ENCODE results near the gene FAM83G. TPM values are rescaled to one million over a fixed set of nuclear protein-coding genes. Genes with fewer than 3 reads are reported as not detected.
"Not testable (repeated sequence)": the region's sequence is repeated elsewhere in the genome, so short reads cannot be mapped to it uniquely, and the experiment has no call there.

Gene FAM83G
- total RNA-seq, 1 experiment from 2014 or later: 38.7 TPM

DNA sequence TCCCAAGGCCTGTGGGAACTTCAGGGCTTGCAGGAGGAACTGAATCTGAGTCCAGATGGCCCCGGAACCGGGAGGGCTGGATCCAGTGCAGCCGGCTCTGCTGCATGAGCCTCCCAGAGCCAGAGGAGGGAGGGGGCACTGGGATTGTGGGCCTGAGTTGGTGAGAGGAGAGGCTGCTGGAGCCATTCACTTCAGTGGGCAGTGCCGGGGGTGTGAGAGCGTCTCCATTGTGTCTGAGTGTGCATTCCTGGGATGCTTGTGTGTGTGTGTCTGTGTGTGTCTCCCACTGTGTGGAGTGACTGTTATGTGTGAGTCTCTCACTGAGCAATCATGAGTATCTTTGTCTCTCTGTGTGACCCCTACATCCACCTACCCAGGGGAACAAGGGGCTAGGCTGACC is 25.2 kb upstream of the FAM83G start:
- not testable (repeated sequence) for H3K79me2 ChIP-seq (ENCODE audit: insufficient read depth, low read length); H3K79me1 ChIP-seq (ENCODE audit: insufficient read depth, low read depth, low read length, poor library complexity, severe bottlenecking); H4K20me1 ChIP-seq (ENCODE audit: control insufficient read depth, insufficient read depth, insufficient read length); H3K18ac ChIP-seq (ENCODE audit: insufficient read length, low read depth, low read length); H4K5ac ChIP-seq (ENCODE audit: insufficient read length, low read depth, low read length); H3K27me3 Mint-ChIP-seq (ENCODE audit: low read depth); H3K14ac ChIP-seq (ENCODE audit: insufficient read depth, low read length); H2BK120ac ChIP-seq (ENCODE audit: low read depth, low read length, poor library complexity, severe bottlenecking); H3K9me3 Mint-ChIP-seq; H2AFZ ChIP-seq (ENCODE audit: low read length); H3K9me3 ChIP-seq (ENCODE audit: control insufficient read depth, low read depth, low read length); H3K23ac ChIP-seq (ENCODE audit: insufficient read length, low read depth, low read length); H3K27ac ChIP-seq (ENCODE audit: insufficient read length, low read depth, low read length); H3K27ac Mint-ChIP-seq; H3K36me3 Mint-ChIP-seq (ENCODE audit: insufficient read depth in 1 of 3, low read depth in 3 of 3); H3K4me1 Mint-ChIP-seq; H2AK5ac ChIP-seq (ENCODE audit: insufficient read length, low read length); H4K8ac ChIP-seq (replicated peaks; ENCODE audit: insufficient read length, low read depth, low read length); H3K27me3 ChIP-seq (ENCODE audit: insufficient read depth, low read length); H3K23me2 ChIP-seq (ENCODE audit: insufficient read length, low read depth, low read length, poor library complexity, severe bottlenecking); H2BK12ac ChIP-seq (ENCODE audit: insufficient read length, low read depth, low read length); H3K4ac ChIP-seq (ENCODE audit: low read depth, low read length); H4K91ac ChIP-seq (ENCODE audit: insufficient read length, low read depth, low read length); H2BK5ac ChIP-seq (ENCODE audit: insufficient read length, low read length); H3K9ac ChIP-seq (ENCODE audit: extremely low read depth, insufficient read length, low read length); H3K4me2 ChIP-seq (ENCODE audit: insufficient read depth, insufficient read length, low read length); H3T11ph ChIP-seq (ENCODE audit: low read length); DNase-seq; H2BK15ac ChIP-seq (ENCODE audit: low read depth, low read length); H2BK20ac ChIP-seq (ENCODE audit: low read depth, low read length, poor library complexity, severe bottlenecking); H3K4me1 ChIP-seq (ENCODE audit: insufficient read depth, low read length); H3K56ac ChIP-seq (ENCODE audit: insufficient read length, low read depth, low read length)
- H3K4me3 Mint-ChIP-seq: peak overlapping the region in 1 of 2 experiments; percentile 23; a peak in 1 of 5 replicates
- WGBS (ENCODE audit: extremely low coverage, insufficient read length, low lambda C conversion rate): no CpG with 5 or more reads among the region's 5 CpGs

DNA sequence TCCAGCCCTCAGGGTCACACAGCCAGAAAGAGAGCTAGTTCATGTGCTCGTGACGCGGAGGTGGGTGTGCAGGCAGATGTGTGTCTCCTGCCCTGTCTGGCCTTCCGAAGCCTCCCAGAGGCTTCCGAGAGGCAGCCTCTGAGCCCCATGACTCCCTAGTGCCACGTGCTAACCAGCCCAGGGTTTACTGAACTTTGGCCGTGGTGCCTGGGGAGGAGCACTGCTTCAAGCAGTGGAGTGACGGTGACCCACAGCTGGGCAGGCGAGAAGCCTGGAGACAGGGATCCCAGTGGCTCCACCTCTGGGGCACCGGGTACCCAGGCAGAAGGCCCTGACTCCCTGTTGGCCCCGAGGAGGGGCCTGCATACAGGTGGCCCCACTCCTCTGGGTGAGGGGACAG is 24.1 kb upstream of the FAM83G start:
- H3K27ac ChIP-seq (ENCODE audit: insufficient read length, low read depth, low read length); H3K4me2 ChIP-seq (ENCODE audit: insufficient read depth, insufficient read length, low read length); H4K5ac ChIP-seq (ENCODE audit: insufficient read length, low read depth, low read length); H3K23me2 ChIP-seq (ENCODE audit: insufficient read length, low read depth, low read length, poor library complexity, severe bottlenecking); H3K14ac ChIP-seq (ENCODE audit: insufficient read depth, low read length); H3K9me3 Mint-ChIP-seq; H2BK15ac ChIP-seq (ENCODE audit: low read depth, low read length); H3K79me2 ChIP-seq (ENCODE audit: insufficient read depth, low read length); H3T11ph ChIP-seq (ENCODE audit: low read length); H3K4ac ChIP-seq (ENCODE audit: low read depth, low read length); H3K23ac ChIP-seq (ENCODE audit: insufficient read length, low read depth, low read length); H3K36me3 Mint-ChIP-seq (ENCODE audit: insufficient read depth in 1 of 3, low read depth in 3 of 3); H2BK5ac ChIP-seq (ENCODE audit: insufficient read length, low read length); DNase-seq; H4K20me1 ChIP-seq (ENCODE audit: control insufficient read depth, insufficient read depth, insufficient read length); H3K9me3 ChIP-seq (ENCODE audit: control insufficient read depth, low read depth, low read length); H4K91ac ChIP-seq (ENCODE audit: insufficient read length, low read depth, low read length); H2BK12ac ChIP-seq (ENCODE audit: insufficient read length, low read depth, low read length); H2AK5ac ChIP-seq (ENCODE audit: insufficient read length, low read length); H3K18ac ChIP-seq (ENCODE audit: insufficient read length, low read depth, low read length); H3K4me1 Mint-ChIP-seq; H3K27me3 ChIP-seq (ENCODE audit: insufficient read depth, low read length); H3K9ac ChIP-seq (ENCODE audit: extremely low read depth, insufficient read length, low read length); H3K4me1 ChIP-seq (ENCODE audit: insufficient read depth, low read length); H2AFZ ChIP-seq (ENCODE audit: low read length); H3K79me1 ChIP-seq (ENCODE audit: insufficient read depth, low read depth, low read length, poor library complexity, severe bottlenecking); H3K27ac Mint-ChIP-seq; H3K27me3 Mint-ChIP-seq (ENCODE audit: low read depth); H2BK120ac ChIP-seq (ENCODE audit: low read depth, low read length, poor library complexity, severe bottlenecking); H4K8ac ChIP-seq (replicated peaks; ENCODE audit: insufficient read length, low read depth, low read length); H3K56ac ChIP-seq (ENCODE audit: insufficient read length, low read depth, low read length); H3K4me3 Mint-ChIP-seq; H2BK20ac ChIP-seq (ENCODE audit: low read depth, low read length, poor library complexity, severe bottlenecking): not testable (repeated sequence)
- WGBS (ENCODE audit: extremely low coverage, insufficient read length, low lambda C conversion rate): no CpG with 5 or more reads among the region's 11 CpGs
